HL-60 (cell line): ENCODE results near the gene LDB2.

Experiments used
- GABPA ChIP-seq: IDR thresholded peaks from 2 replicates; pipeline ENCODE4 v1.6.1; 2012; ENCODE audit warnings: low read depth
- POLR2AphosphoS5 ChIP-seq: IDR thresholded peaks from 2 replicates; pipeline ENCODE4 v1.6.1; 2012; ENCODE audit warnings: low read depth
- SPI1 ChIP-seq: IDR thresholded peaks from 2 replicates; pipeline ENCODE4 v1.6.1; 2012; ENCODE audit warnings: low read depth, mild to moderate bottlenecking, borderline replicate concordance
- TF ChIP-seq, protein P1 (sequence below): IDR thresholded peaks from one replicate; pipeline ENCODE4 v1.5.1; 2011; ENCODE audit warnings: low read length, control low read depth, inconsistent platforms; ENCODE audit not compliant: insufficient read depth
- TF ChIP-seq, protein P2 (sequence below): IDR thresholded peaks from 2 replicates; pipeline ENCODE4 v1.6.1; 2012; ENCODE audit warnings: low read depth; ENCODE audit not compliant: insufficient replicate concordance

DNA sequence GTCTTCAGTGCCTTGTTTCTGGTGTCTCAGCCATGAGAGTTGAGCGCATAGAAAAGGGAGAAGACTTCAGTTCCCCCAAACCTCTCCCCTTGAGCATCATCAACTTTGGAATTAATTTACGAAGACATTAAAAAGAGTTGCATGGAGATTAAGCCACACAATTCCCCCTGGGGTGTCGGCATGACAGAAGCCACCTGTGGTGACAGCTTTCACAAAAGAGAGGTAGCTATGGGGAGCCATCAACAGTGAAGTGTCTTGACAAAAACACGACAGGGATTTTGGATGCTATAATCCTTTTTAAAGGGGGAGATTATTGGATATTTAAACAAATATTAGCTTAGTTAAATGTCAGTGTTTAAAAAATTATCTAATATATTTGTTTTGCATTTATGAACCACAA lies 307.6 kb downstream of the LDB2 start:
- TF ChIP-seq, protein P1, sequence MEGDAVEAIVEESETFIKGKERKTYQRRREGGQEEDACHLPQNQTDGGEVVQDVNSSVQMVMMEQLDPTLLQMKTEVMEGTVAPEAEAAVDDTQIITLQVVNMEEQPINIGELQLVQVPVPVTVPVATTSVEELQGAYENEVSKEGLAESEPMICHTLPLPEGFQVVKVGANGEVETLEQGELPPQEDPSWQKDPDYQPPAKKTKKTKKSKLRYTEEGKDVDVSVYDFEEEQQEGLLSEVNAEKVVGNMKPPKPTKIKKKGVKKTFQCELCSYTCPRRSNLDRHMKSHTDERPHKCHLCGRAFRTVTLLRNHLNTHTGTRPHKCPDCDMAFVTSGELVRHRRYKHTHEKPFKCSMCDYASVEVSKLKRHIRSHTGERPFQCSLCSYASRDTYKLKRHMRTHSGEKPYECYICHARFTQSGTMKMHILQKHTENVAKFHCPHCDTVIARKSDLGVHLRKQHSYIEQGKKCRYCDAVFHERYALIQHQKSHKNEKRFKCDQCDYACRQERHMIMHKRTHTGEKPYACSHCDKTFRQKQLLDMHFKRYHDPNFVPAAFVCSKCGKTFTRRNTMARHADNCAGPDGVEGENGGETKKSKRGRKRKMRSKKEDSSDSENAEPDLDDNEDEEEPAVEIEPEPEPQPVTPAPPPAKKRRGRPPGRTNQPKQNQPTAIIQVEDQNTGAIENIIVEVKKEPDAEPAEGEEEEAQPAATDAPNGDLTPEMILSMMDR, result no peak
- TF ChIP-seq, protein P2, sequence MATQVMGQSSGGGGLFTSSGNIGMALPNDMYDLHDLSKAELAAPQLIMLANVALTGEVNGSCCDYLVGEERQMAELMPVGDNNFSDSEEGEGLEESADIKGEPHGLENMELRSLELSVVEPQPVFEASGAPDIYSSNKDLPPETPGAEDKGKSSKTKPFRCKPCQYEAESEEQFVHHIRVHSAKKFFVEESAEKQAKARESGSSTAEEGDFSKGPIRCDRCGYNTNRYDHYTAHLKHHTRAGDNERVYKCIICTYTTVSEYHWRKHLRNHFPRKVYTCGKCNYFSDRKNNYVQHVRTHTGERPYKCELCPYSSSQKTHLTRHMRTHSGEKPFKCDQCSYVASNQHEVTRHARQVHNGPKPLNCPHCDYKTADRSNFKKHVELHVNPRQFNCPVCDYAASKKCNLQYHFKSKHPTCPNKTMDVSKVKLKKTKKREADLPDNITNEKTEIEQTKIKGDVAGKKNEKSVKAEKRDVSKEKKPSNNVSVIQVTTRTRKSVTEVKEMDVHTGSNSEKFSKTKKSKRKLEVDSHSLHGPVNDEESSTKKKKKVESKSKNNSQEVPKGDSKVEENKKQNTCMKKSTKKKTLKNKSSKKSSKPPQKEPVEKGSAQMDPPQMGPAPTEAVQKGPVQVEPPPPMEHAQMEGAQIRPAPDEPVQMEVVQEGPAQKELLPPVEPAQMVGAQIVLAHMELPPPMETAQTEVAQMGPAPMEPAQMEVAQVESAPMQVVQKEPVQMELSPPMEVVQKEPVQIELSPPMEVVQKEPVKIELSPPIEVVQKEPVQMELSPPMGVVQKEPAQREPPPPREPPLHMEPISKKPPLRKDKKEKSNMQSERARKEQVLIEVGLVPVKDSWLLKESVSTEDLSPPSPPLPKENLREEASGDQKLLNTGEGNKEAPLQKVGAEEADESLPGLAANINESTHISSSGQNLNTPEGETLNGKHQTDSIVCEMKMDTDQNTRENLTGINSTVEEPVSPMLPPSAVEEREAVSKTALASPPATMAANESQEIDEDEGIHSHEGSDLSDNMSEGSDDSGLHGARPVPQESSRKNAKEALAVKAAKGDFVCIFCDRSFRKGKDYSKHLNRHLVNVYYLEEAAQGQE, result no peak
- TF ChIP-seq POLR2AphosphoS5 (no peak), GABPA (no peak), SPI1 (no peak)
